RPMI7951 (cell line): ENCODE results near the gene WFDC9. TPM values are rescaled to one million over a fixed set of nuclear protein-coding genes. Genes with fewer than 3 reads are reported as not detected.
"Not testable (repeated sequence)": the region's sequence is repeated elsewhere in the genome, so short reads cannot be mapped to it uniquely, and the experiment has no call there.

Experiments
- DNase-seq: peaks from one replicate; pipeline ENCODE4 v3.0.0-alpha.2; 2012; ENCODE audit warnings: low read depth
- total RNA-seq: library from RNA; depleted of rRNA; stranded (reverse); fragments of >200 nt; shearing (Covaris generic); gene quantifications from 2 replicates; pipeline ENCODE4 v1.2.3, GENCODE V29; 2014; rRNA removed

WFDC9 gene
- total RNA-seq, 1 experiment from 2014 or later = not detected

DNA sequence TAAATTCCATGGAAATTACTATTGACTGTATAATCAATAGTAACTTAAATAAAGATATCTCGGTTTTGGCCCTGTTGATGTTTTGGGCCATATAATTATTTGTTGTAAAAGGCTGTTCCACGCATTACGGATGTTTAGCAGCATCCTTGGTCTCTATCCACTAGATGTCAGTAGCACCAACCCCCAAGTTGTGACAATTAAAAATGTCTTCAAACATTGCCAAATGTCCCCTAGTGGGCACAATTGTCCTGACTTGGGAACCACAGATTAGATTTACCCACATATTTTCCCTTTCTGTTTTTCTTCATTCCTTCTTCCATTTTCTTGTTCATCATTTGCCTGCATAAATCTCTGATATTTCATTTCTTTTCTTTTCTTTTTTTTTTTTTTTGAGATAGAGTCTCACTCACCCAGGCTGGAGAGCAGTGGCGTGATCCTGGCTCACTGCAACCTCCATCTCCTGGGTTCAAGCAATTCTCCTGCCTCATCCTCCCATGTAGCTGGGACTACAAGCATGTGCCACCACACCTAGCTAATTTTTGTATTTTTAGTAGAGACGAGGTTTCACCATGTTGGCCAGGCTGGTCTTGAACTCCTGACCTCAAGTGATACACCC is 38.4 kb downstream of the WFDC9 start:
- peak; percentile 79 for DNase-seq

DNA sequence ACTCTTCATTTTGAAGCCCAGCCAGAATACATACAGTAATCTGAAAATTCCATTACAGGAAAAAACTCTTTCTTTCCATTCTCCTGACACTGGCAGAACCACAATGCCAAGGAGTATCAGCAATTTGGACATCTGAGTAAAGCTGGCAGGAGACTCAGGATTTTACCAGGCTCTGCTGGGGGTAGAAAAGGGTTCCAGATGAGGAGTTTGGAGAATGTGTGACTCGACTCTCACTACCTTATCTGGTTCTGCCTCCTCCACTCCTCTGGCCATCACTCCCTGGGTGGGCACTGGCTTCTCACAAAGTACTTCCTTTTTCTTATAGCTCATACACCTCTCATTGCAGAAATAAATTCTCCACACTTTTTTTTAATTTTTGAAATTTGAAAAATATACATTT is 41.4 kb downstream of the WFDC9 start:
- DNase-seq = no peak

DNA sequence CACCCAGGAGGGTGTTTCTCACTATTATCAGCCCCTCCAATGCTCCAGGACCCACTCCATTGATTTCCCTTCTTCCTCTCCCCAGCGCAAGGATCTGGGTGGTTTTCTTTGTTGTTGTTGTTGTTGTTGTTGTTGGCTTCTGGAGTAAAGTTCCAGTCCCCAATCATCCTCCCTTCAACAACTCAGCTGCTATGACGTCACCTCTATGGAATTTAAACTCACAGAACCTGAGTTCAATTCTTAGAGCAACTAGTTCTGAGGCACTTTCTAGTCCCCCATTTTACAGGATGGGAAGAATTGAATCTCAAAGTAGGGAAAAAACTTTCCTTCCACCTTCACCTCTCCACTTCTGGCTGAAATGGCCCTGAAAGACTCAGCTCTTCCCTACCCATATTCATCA is 42.3 kb downstream of the WFDC9 start:
- DNase-seq = peak; percentile 14

DNA sequence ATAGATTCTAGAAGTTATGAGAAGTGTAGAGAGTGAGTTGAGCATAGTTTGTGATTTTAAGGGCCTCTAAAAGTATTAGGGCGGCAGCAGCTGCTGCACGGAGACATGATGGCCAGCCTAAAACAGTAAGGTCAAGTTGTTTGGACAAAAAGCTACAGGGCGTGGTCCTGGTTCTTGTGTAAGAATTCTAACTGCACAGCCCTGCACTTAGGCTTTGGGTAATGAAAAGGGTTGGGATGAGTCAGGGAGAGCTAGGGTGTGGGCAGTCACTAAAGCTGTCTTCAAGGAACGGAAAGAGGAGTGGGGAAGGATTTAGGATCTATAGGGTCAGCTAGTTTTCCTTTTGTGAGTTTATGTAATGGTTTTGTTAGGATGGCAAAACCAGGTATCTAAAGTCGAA is 45.1 kb downstream of the WFDC9 start:
- DNase-seq = peak; percentile 47

DNA sequence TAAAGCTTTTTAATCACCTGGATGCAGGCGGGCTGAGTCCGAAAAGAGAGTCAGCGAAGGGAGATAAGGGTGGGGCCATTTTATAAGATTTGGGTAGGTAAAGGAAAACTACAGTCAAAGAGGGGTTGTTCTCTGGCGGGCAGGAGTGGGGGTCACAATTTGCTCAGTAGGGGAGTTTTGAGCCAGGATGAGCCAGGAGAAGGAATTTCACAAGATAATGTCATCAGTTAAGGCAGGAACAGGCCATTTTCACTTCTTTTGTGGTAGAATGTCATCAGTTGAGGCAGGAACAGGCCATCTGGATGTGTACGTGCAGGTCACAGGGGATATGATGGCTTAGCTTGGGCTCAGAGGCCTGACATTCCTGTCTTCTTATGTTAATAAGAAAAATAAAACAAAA is 46.8 kb downstream of the WFDC9 start:
- not testable (repeated sequence) for DNase-seq

DNA sequence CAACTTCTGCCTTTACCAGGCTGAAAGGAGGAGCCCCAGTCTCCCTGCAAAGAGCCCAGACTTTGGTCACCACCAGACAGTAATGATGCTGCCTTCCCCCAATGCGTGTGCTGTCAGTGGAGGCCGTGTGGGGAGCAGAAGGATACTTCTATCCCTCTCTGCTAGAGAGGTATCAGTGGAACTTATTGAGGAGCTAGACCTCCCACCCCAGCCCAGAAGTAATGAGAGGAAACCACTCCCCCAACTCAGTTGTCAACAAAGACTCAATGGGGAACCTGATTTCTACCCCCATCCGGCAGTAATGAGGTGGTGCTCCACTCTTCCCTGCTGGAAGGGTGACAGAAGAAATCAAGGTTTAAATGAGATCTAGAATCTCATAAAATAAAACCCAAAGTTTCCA is 47.6 kb downstream of the WFDC9 start:
- DNase-seq = no peak

DNA sequence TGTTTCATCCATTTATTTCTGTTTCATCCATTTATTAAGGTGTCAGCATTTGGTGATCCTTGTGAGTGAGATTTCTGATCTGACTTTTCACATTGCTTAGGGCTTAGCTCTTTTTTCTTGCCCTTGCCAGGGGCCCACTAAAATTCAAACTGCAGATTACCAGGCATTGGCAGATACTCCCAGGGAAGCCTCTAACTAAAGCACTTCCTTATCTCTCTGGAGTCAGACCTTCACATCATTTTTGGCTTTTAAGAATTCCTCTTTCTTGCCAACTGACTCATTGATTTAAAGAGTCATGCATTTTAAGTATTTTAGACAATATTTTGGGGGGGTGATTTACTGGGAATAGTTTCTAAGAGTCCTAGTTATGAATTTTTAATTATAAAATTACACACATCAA is 49.4 kb downstream of the WFDC9 start:
- DNase-seq = no peak

DNA sequence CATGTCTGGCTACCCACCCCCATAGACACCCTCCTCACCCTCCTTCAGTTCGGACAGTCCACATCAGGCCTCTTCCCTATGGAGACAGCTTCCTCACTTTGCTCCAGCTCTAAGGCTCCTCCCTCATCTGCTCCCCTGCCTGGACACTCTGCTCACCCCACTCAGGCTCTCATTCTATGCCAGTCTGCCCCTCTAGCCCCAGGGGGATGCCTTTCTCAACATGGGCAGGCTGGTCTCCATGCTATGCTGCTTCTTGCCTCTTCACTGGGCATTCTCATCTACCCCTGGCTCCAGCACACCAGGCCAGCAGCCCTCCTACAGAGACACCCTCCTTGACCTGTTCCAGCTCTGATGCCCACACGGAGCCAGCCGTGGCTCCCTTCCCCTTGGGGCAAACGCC is 51.9 kb downstream of the WFDC9 start, which contains the start of gene WFDC8:
Gene WFDC8 (minus strand): TSS at position 101 of the 400 bp plus-strand sequence. CDS start 37 bp downstream, at position 64.
- DNase-seq = no peak

DNA sequence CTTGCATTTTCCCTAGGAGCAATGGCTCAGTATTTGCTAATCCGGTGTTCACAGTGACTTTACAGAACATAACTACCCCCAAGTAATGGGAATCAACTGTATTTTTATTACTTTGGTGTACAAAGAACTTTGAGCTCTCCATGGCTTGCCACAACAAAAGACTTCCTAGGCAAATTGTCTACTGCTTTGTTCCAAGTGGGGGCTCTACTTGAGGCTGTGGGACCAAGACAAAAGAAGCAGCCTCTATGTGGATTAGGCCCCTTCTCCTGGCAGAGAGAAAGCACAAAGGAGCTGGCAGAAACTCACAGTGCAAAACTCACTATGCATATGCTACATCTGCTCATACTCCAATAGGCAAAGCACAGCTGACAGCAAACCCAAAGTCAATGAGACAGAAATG is 52.9 kb downstream of the WFDC9 start:
- no peak for DNase-seq

DNA sequence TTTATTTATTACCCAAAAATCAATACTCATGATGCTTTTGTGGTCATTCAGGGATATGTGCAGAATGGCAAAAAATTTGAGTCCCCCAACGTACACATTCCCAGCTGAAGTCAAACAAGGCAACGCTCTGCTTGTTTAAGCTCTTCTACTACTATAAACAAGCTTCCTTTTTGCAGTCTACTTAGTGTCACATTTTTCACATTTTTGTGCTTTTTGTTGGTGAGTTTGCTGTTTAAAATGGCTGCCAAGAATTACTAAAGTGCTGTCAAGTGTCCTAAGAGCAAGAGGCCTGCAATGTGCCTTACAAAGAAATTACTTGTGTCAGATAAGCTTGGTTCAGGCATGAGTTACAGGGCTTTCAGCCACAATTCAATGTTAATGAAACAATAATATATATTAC is 54.1 kb downstream of the WFDC9 start:
- DNase-seq = no peak

DNA sequence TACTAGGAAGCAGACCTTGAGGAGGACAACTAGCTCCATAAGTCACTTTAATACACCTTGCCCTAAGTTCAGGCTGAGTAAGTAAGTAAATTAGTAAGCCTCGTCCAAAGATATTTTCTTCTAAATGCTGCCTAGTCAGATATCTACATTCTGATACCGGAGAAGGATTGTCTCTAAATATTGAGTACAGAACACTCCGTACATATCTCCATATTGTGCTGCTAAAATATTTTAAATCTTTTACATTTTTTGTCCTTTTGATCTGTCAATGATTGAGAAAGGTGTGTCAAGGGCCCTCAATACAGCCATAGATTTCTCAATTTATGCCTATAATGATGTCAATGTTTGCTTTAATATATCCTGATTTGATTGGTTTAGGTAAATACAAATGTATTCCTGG is 55.2 kb downstream of the WFDC9 start:
- DNase-seq = no peak

DNA sequence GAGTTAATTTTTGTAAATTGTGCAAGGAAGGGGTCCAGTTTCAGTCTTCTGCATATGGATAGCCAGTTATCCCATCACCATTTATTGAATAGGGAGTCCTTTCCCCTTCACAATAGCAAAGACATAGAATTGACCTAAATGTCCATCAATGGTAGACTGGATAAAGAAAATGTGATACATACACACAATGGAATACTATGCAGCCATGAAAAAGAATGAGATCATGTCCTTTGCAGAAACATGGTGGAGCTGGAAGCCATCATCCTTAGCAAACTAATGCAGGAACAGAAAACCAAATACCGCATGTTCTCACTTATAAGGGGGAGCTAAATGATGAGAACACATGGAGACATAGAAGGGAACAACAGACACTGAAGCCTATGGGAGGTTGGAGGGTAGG is 61.4 kb downstream of the WFDC9 start:
- not testable (repeated sequence) for DNase-seq

DNA sequence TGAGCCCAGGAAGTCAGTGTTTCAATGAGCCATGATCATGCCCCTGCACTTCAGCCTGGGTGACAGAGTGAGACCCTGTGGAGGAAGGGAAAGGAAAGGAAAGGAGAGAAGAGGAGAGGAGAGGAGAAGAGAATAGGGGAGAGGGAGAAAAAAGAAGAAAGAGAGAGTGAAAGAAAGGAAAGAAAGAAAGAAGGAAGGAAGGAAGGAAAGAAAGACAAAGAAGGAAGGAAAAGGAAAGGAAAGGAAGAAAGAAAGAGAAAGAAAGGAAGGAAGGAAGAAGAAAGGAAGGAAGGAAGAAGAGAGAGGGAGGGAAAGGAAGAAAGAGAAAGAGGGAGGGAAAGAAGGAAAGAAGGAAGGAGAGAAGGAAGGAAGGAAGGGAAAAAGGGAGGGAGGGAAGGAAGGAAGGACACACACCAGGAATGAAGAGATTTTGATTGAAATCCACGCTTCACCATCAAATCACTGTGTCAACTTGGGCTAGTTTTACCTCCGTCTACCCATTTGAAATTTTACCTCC is 66.3 kb downstream of the WFDC9 start:
- DNase-seq = no peak

Other genes with a start within 250 kb of the WFDC9 start
- 10.1 and 12.5 TPM in 2 replicates for gene DBNDD2, start 223.0 kb downstream of the WFDC9 start, total RNA-seq
- 196 and 220 TPM in 2 replicates for gene PIGT, start 215.1 kb downstream of the WFDC9 start, total RNA-seq
- 0.78 TPM in 1 of 2 replicates, not detected in the other for gene WFDC2, start 161.5 kb downstream of the WFDC9 start, total RNA-seq
- gene SPINT3, start 115.7 kb downstream of the WFDC9 start, total RNA-seq = not detected in 2 replicates
- not detected in 2 replicates for gene WFDC6, start 91.8 kb downstream of the WFDC9 start, total RNA-seq
- not detected in 2 replicates for gene EPPIN, start 83.9 kb downstream of the WFDC9 start, total RNA-seq
- gene WFDC8, start 52.0 kb downstream of the WFDC9 start, total RNA-seq = not detected in 2 replicates
- gene WFDC10A, start 1.5 kb downstream of the WFDC9 start, total RNA-seq = not detected in 2 replicates
- not detected in 2 replicates for gene WFDC11, start 39.0 kb upstream of the WFDC9 start, total RNA-seq
- not detected in 2 replicates for gene WFDC13, start 70.8 kb upstream of the WFDC9 start, total RNA-seq
- 0.88 and 3.5 TPM in 2 replicates for gene WFDC10B, start 73.7 kb upstream of the WFDC9 start, total RNA-seq
- not detected in 2 replicates for gene SPINT4, start 91.1 kb upstream of the WFDC9 start, total RNA-seq
- gene WFDC3, start 160.6 kb upstream of the WFDC9 start, total RNA-seq = 3.6 and 8.8 TPM in 2 replicates
- gene DNTTIP1, start 160.7 kb upstream of the WFDC9 start, total RNA-seq = 44.1 and 51.4 TPM in 2 replicates
- 606 and 673 TPM in 2 replicates for gene UBE2C, start 181.4 kb upstream of the WFDC9 start, total RNA-seq
- gene TNNC2, start 196.0 kb upstream of the WFDC9 start, total RNA-seq = 0.36 TPM in 1 of 2 replicates, not detected in the other
- gene SNX21, start 202.5 kb upstream of the WFDC9 start, total RNA-seq = 54.1 and 59.8 TPM in 2 replicates
- 102 and 119 TPM in 2 replicates for gene ACOT8, start 226.1 kb upstream of the WFDC9 start, total RNA-seq
- gene ZSWIM3, start 226.3 kb upstream of the WFDC9 start, total RNA-seq = 9.3 and 9.4 TPM in 2 replicates
- 17.0 and 20.4 TPM in 2 replicates for gene ZSWIM1, start 249.9 kb upstream of the WFDC9 start, total RNA-seq